ENCODE results near the gene PWWP2B. TPM values are rescaled to one million over a fixed set of nuclear protein-coding genes. Genes with fewer than 3 reads are reported as not detected.

Gene PWWP2B
- total and polyA plus RNA-seq, 9 of the 15 experiments (the other 6 are each of a cell fraction or from before 2014, with no cell fraction given), result 0.07 to 9.2 (median 1.6) TPM; not detected in 1

- TF ChIP-seq CREM (IDR thresholded peaks at IDR 0.05; ENCODE audit: low read depth) (peak; percentile 33; the same call in 1 of the 2 replicates), CXXC5 (CRISPR knock-in tag; IDR thresholded peaks at IDR 0.05) (no peak), HDGF (IDR thresholded peaks at IDR 0.05) (no peak), ZFPM2 (CRISPR knock-in tag; IDR thresholded peaks at IDR 0.05) (no peak), STAG1 (CRISPR knock-in tag; IDR thresholded peaks at IDR 0.05; ENCODE audit: borderline replicate concordance) (no peak)
- TF ChIP-seq, protein P1, sequence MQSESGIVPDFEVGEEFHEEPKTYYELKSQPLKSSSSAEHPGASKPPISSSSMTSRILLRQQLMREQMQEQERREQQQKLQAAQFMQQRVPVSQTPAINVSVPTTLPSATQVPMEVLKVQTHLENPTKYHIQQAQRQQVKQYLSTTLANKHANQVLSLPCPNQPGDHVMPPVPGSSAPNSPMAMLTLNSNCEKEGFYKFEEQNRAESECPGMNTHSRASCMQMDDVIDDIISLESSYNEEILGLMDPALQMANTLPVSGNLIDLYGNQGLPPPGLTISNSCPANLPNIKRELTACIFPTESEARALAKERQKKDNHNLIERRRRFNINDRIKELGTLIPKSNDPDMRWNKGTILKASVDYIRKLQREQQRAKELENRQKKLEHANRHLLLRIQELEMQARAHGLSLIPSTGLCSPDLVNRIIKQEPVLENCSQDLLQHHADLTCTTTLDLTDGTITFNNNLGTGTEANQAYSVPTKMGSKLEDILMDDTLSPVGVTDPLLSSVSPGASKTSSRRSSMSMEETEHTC (IDR thresholded peaks at IDR 0.05), result no peak
- TF ChIP-seq, protein P2, sequence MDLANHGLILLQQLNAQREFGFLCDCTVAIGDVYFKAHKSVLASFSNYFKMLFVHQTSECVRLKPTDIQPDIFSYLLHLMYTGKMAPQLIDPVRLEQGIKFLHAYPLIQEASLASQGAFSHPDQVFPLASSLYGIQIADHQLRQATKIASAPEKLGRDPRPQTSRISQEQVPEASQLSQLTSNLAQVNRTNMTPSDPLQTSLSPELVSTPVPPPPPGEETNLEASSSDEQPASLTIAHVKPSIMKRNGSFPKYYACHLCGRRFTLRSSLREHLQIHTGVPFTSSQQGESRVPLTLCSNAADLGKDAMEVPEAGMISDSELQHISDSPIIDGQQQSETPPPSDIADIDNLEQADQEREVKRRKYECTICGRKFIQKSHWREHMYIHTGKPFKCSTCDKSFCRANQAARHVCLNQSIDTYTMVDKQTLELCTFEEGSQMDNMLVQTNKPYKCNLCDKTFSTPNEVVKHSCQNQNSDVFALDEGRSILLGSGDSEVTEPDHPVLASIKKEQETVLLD (IDR thresholded peaks at IDR 0.05), result no peak
These were observed at the start of gene PWWP2B (continued) for GRCh38 chr10:132397036-132397541.

GRCh38 chr10:132347211-132347930 lies 49.6 kb upstream of the PWWP2B start:
- ATAC-seq (no peak), DNase-seq (ENCODE audit: extremely low read depth in 1 of 4, low spot score in 3 of 4) (no peak), FAIRE-seq (no peak)
- no peak overlapping the region for H3K4me3 ChIP-seq
- H3K9ac ChIP-seq (ENCODE audit: insufficient read depth in 1 of 2, low read depth in 2 of 2, low read length in 2 of 2), result no peak overlapping the region; a peak in 1 of 4 replicates
- in situ Hi-C loops (cut with MboI), result loop anchor here (5.0 kb wide), 1 partner anchor 125 kb away; no protein-coding TSS in a partner anchor
- WGBS (ENCODE audit: insufficient coverage, low coverage, missing lambda C conversion rate), result 83% methylated on average over 9 of the region's 23 CpGs
- ChIA-PET POLR2A (interaction anchor here (0.7 kb wide), 1 partner anchor 116 kb away, joined by 3 read pairs; no protein-coding TSS in a partner anchor), CTCF (ENCODE audit: low intra/inter-chr PET ratio) (interaction anchor here (0.6 kb wide), 1 partner anchor 69 kb away, joined by 4 read pairs; no protein-coding TSS in a partner anchor)
- no peaks in the 10 kb centered on the region for H3K9me1 ChIP-seq (ENCODE audit: control insufficient read depth, insufficient read depth, low read length)
- no peaks in the 10 kb centered on the region for H3K79me2 ChIP-seq (ENCODE audit: control insufficient read depth, insufficient read depth, low read length)
- intact Hi-C loops (cut with micrococcal nuclease), result no loop called here
- no peak overlapping the region for H3K4me2 ChIP-seq (ENCODE audit: insufficient read depth, low read length)
- H3K9me3 ChIP-seq (replicated peaks; ENCODE audit: control insufficient read depth, insufficient read depth, low read depth, low read length), result no peaks in the 10 kb centered on the region
- H3K36me3 ChIP-seq (ENCODE audit: control insufficient read depth, insufficient read depth, low read length), result no peaks in the 10 kb centered on the region
- no peaks in the 10 kb centered on the region for H4K20me1 ChIP-seq (replicated peaks; ENCODE audit: control insufficient read depth, insufficient read depth, low read length)
- H3K27me3 ChIP-seq (ENCODE audit: control insufficient read depth in 2 of 2, insufficient read depth in 2 of 2, low read length in 2 of 2), result no peaks in the 10 kb centered on the region
- H2AFZ ChIP-seq (ENCODE audit: low read depth, low read length), result no peak overlapping the region
- no TSS peak for BruUV-seq (replicated peaks)
- peaks cover 0 to 4% of the 10 kb centered on the region in 2 experiments; a peak in 2 of 5 replicates for H3K4me1 ChIP-seq (replicated peaks in 1 of 2; ENCODE audit: control insufficient read depth in 2 of 2, insufficient read depth in 2 of 2, low read length in 2 of 2)
- no peak overlapping the region for H3K27ac ChIP-seq (ENCODE audit: extremely low read depth, low read depth, low read length)
- no peak for TF ChIP-seq CHD1 (IDR thresholded peaks at IDR 0.05; ENCODE audit: low read length)
- no peak for TF ChIP-seq RHOXF2B (CRISPR knock-in tag; conservative IDR thresholded peaks at IDR 0.05)
- no peak for TF ChIP-seq ZNF224 (CRISPR knock-in tag; IDR thresholded peaks at IDR 0.05)
- TF ChIP-seq SAFB (IDR thresholded peaks at IDR 0.05; ENCODE audit: borderline replicate concordance, low read depth, low read length), result no peak
- TF ChIP-seq, protein P3, sequence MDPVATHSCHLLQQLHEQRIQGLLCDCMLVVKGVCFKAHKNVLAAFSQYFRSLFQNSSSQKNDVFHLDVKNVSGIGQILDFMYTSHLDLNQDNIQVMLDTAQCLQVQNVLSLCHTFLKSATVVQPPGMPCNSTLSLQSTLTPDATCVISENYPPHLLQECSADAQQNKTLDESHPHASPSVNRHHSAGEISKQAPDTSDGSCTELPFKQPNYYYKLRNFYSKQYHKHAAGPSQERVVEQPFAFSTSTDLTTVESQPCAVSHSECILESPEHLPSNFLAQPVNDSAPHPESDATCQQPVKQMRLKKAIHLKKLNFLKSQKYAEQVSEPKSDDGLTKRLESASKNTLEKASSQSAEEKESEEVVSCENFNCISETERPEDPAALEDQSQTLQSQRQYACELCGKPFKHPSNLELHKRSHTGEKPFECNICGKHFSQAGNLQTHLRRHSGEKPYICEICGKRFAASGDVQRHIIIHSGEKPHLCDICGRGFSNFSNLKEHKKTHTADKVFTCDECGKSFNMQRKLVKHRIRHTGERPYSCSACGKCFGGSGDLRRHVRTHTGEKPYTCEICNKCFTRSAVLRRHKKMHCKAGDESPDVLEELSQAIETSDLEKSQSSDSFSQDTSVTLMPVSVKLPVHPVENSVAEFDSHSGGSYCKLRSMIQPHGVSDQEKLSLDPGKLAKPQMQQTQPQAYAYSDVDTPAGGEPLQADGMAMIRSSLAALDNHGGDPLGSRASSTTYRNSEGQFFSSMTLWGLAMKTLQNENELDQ (CRISPR knock-in tag; IDR thresholded peaks at IDR 0.05; ENCODE audit: borderline replicate concordance), result no peak
- no peak for TF ChIP-seq ZNF445 (CRISPR knock-in tag; IDR thresholded peaks at IDR 0.05; ENCODE audit: low read depth)
- TF ChIP-seq ZNF316 (IDR thresholded peaks at IDR 0.05), result no peak
- TF ChIP-seq MCM7 (IDR thresholded peaks at IDR 0.05), result no peak
- TF ChIP-seq MAZ (CRISPR knock-in tag; conservative IDR thresholded peaks at IDR 0.05 in 1 of 2, IDR thresholded peaks at IDR 0.05 in 1 of 2), result no peak
- no peak for TF ChIP-seq ZSCAN32 (CRISPR knock-in tag; IDR thresholded peaks at IDR 0.05)

All from K562 (cell line).